Measurements from ENCODE around the gene CNTNAP2.

DNA sequence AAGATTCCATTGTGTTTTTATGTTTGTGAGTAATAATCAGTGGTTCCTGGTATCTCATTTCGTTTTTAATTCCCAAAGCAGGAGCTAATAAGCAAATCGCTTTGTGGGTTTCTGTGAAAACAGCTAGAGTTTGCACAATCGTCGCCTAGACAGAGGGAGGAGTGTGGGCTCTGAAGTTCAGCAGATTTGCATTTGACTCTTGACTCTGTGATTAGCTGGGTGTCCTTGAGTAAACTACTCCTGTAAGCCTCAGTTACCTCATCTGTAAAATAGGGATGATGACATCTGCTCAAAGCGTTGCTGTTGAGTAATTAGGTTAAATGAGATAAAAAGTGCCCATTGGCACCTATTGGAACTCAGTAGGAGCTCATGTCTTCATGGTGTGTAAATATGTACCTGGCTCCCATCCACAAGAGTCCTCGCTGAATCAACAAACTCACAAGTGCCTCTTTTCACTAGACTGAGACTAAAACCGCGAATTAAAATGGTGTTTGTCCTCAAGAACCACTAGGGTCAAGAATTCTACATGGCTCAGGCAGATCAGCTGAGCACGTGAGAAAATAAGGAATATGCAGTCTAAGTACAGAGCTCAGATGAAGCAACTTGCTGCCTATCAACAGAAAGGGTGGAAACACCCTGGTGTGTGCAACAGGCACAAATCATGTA lies 2088.2 kb downstream of the CNTNAP2 start:
- TF ChIP-seq POLR2AphosphoS5 (IDR thresholded peaks at IDR 0.05; ENCODE audit: borderline replicate concordance, low read depth, low read length) (no peak), EZH2 (IDR thresholded peaks at IDR 0.05) (no peak)
